Sciatic nerve (tissue), 2 donors: Measurements from ENCODE around the gene SUSD4. TPM values are rescaled to one million over a fixed set of nuclear protein-coding genes. Genes with fewer than 3 reads are reported as not detected.

Experiments used
- ATAC-seq: fragments of 200-7000 bp; cut with Tn5 transposase; one replicate; pipeline ENCODE4 v1.9.1; 2020; ENCODE audit warnings: mild to moderate bottlenecking, moderate library complexity
- DNase-seq: peaks from one replicate; pipeline ENCODE4 v3.0.0-alpha.2; 2020; ENCODE audit warnings: low spot score
- intact Hi-C: fragments of 100-400 bp; cut with DNase I; formaldehyde crosslinking; loops from one replicate; pipeline ENCODE4 v1.14.2; 2022
- total RNA-seq: library from RNA; stranded (reverse); fragmentation: NEBNext Ultra II Directional; extraction: Animal tissue kit (Norgen Biotek cat#: 25700); gene quantifications from one replicate; pipeline ENCODE4 v1.2.1, GENCODE V29; 2021
- donor health status: DM: no; HTN: no; CAD: no.
- donor health status: DM: no; HTN: no; CAD: no.

The SUSD4 gene
- total RNA-seq, 1 donor from 2014 or later = not detected

GRCh38 chr1:223244366-223245103, 119.4 kb downstream of the SUSD4 start:
- DNase-seq = no peak
- peak; percentile 55 for ATAC-seq
- intact Hi-C loops = no loop called here

GRCh38 chr1:223243441-223244050, 120.4 kb downstream of the SUSD4 start:
- no peak for DNase-seq
- intact Hi-C loops = no loop called here
- no peak for ATAC-seq

- ATAC-seq (no peak), DNase-seq (no peak)
- intact Hi-C loops = no loop called here
These were observed 121.0 kb downstream of the SUSD4 start for GRCh38 chr1:223242971-223243370.

GRCh38 chr1:223242382-223242955, 121.5 kb downstream of the SUSD4 start:
- intact Hi-C loops = no loop called here
- ATAC-seq = no peak
- DNase-seq = no peak

GRCh38 chr1:223240122-223240521, 123.9 kb downstream of the SUSD4 start:
- no peak for DNase-seq
- no peak for ATAC-seq
- intact Hi-C loops = no loop called here

GRCh38 chr1:223235091-223235490, 128.9 kb downstream of the SUSD4 start:
- ATAC-seq (no peak), DNase-seq (no peak)
- intact Hi-C loops = no loop called here

GRCh38 chr1:223234534-223234933, 129.4 kb downstream of the SUSD4 start:
- ATAC-seq = no peak
- DNase-seq = no peak
- intact Hi-C loops = no loop called here

- intact Hi-C loops = no loop called here
- ATAC-seq = no peak
- peak; percentile 22 for DNase-seq
These were observed 129.8 kb downstream of the SUSD4 start for GRCh38 chr1:223234170-223234514.

GRCh38 chr1:223233410-223234169, 130.4 kb downstream of the SUSD4 start:
- DNase-seq (no peak), ATAC-seq (peak; percentile 39)
- intact Hi-C loops = no loop called here

- intact Hi-C loops = no loop called here
- ATAC-seq = no peak
- no peak for DNase-seq
These were observed 131.0 kb downstream of the SUSD4 start for GRCh38 chr1:223233019-223233409.

GRCh38 chr1:223231581-223231980, 132.4 kb downstream of the SUSD4 start:
- intact Hi-C loops = no loop called here
- DNase-seq (no peak), ATAC-seq (no peak)

- DNase-seq (no peak), ATAC-seq (no peak)
- intact Hi-C loops = no loop called here
These were observed 132.9 kb downstream of the SUSD4 start for GRCh38 chr1:223231011-223231572.

GRCh38 chr1:223230161-223230881, 133.7 kb downstream of the SUSD4 start:
- ATAC-seq = no peak
- intact Hi-C loops = no loop called here
- no peak for DNase-seq

GRCh38 chr1:223229756-223230155, 134.2 kb downstream of the SUSD4 start:
- intact Hi-C loops = no loop called here

GRCh38 chr1:223228931-223229528, 134.9 kb downstream of the SUSD4 start:
- no peak for ATAC-seq
- no peak for DNase-seq
- intact Hi-C loops = no loop called here

More at GRCh38 chr1:223229756-223230155, 134.2 kb downstream of the SUSD4 start:
- ATAC-seq (no peak), DNase-seq (no peak)

- ATAC-seq (no peak), DNase-seq (no peak)
- intact Hi-C loops = no loop called here
These were observed 135.8 kb downstream of the SUSD4 start for GRCh38 chr1:223228201-223228600.

GRCh38 chr1:223227486-223228196, 136.3 kb downstream of the SUSD4 start:
- intact Hi-C loops = no loop called here
- ATAC-seq = no peak
- no peak for DNase-seq

- DNase-seq (no peak), ATAC-seq (no peak)
- intact Hi-C loops = no loop called here
These were observed 136.9 kb downstream of the SUSD4 start for GRCh38 chr1:223227031-223227430.
